Ishikawa (cell line): ENCODE data around the gene BHLHE41.

Experiments
- CEBPB ChIP-seq: IDR thresholded peaks from 2 replicates; pipeline ENCODE4 v1.6.1; 2012
- CREB1 ChIP-seq: IDR thresholded peaks from 2 replicates; pipeline ENCODE4 v1.6.1; 2012; ENCODE audit warnings: low read depth
- EGR1 ChIP-seq: IDR thresholded peaks from 2 replicates; pipeline ENCODE4 v1.6.1; 2012
- EP300 ChIP-seq: IDR thresholded peaks from 2 replicates; pipeline ENCODE4 v1.6.1; 2012; ENCODE audit warnings: borderline replicate concordance
- FOXM1 ChIP-seq: IDR thresholded peaks from 2 replicates; pipeline ENCODE4 v1.6.1; 2012; ENCODE audit warnings: low read depth, borderline replicate concordance
- NFIC ChIP-seq: IDR thresholded peaks from 2 replicates; pipeline ENCODE4 v1.6.1; 2012
- RAD21 ChIP-seq: IDR thresholded peaks from 2 replicates; pipeline ENCODE4 v1.6.1; 2012; ENCODE audit warnings: low read depth
- TAF1 ChIP-seq: IDR thresholded peaks from 2 replicates; pipeline ENCODE4 v1.6.1; 2012; ENCODE audit warnings: low read depth, mild to moderate bottlenecking
- TCF12 ChIP-seq: IDR thresholded peaks from 2 replicates; pipeline ENCODE4 v1.6.1; 2012; ENCODE audit warnings: low read depth
- TEAD4 ChIP-seq: IDR thresholded peaks from 2 replicates; pipeline ENCODE4 v1.6.1; 2012
- YY1 ChIP-seq: IDR thresholded peaks from 2 replicates; pipeline ENCODE4 v1.6.1; 2012; ENCODE audit warnings: low read depth
- ZBTB7A ChIP-seq: IDR thresholded peaks from 2 replicates; pipeline ENCODE4 v1.6.1; 2012; ENCODE audit warnings: low read depth
- TF ChIP-seq, protein P1 (sequence below): IDR thresholded peaks from 2 replicates; pipeline ENCODE4 v1.6.1; 2012; ENCODE audit warnings: low read depth, mild to moderate bottlenecking
- TF ChIP-seq, protein P2 (sequence below): IDR thresholded peaks from 2 replicates; pipeline ENCODE4 v1.6.1; 2012
- TF ChIP-seq, protein P3 (sequence below): IDR thresholded peaks from 2 replicates; pipeline ENCODE4 v1.6.1; 2012

The BHLHE41 gene

DNA sequence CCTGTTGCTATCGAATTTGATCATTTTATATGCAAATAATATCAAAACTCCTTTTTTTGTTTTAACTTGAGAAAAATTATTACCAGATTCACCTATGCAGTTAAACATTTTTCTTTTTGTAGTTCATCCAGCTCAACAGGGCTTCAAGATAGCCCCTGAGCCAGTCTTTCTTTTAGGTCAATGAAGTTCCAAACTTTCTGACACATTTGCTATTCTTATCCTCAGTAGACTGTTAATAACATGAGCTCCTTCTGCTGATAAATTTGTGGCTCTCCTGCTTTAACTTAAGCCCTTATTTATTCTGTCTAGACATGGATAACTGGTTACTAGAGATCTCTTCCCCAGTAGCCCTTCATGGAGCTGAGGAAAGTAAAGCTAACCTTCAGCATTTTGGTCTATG, 37.3 kb upstream of the BHLHE41 start:
- no peak for TF ChIP-seq CREB1
- TF ChIP-seq FOXM1, result no peak
- no peak for TF ChIP-seq NFIC
- no peak for TF ChIP-seq RAD21
- no peak for TF ChIP-seq YY1
- TF ChIP-seq ZBTB7A, result no peak
- TF ChIP-seq, protein P1, sequence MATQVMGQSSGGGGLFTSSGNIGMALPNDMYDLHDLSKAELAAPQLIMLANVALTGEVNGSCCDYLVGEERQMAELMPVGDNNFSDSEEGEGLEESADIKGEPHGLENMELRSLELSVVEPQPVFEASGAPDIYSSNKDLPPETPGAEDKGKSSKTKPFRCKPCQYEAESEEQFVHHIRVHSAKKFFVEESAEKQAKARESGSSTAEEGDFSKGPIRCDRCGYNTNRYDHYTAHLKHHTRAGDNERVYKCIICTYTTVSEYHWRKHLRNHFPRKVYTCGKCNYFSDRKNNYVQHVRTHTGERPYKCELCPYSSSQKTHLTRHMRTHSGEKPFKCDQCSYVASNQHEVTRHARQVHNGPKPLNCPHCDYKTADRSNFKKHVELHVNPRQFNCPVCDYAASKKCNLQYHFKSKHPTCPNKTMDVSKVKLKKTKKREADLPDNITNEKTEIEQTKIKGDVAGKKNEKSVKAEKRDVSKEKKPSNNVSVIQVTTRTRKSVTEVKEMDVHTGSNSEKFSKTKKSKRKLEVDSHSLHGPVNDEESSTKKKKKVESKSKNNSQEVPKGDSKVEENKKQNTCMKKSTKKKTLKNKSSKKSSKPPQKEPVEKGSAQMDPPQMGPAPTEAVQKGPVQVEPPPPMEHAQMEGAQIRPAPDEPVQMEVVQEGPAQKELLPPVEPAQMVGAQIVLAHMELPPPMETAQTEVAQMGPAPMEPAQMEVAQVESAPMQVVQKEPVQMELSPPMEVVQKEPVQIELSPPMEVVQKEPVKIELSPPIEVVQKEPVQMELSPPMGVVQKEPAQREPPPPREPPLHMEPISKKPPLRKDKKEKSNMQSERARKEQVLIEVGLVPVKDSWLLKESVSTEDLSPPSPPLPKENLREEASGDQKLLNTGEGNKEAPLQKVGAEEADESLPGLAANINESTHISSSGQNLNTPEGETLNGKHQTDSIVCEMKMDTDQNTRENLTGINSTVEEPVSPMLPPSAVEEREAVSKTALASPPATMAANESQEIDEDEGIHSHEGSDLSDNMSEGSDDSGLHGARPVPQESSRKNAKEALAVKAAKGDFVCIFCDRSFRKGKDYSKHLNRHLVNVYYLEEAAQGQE, result no peak
- no peak for TF ChIP-seq EGR1
- TF ChIP-seq, protein P2, sequence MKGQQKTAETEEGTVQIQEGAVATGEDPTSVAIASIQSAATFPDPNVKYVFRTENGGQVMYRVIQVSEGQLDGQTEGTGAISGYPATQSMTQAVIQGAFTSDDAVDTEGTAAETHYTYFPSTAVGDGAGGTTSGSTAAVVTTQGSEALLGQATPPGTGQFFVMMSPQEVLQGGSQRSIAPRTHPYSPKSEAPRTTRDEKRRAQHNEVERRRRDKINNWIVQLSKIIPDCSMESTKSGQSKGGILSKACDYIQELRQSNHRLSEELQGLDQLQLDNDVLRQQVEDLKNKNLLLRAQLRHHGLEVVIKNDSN, result no peak
- TF ChIP-seq CEBPB, result no peak
- TF ChIP-seq EP300, result no peak
- TF ChIP-seq, protein P3, sequence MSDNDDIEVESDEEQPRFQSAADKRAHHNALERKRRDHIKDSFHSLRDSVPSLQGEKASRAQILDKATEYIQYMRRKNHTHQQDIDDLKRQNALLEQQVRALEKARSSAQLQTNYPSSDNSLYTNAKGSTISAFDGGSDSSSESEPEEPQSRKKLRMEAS, result no peak
- TF ChIP-seq TCF12, result no peak
- TF ChIP-seq TEAD4, result no peak
- no peak for TF ChIP-seq TAF1

DNA sequence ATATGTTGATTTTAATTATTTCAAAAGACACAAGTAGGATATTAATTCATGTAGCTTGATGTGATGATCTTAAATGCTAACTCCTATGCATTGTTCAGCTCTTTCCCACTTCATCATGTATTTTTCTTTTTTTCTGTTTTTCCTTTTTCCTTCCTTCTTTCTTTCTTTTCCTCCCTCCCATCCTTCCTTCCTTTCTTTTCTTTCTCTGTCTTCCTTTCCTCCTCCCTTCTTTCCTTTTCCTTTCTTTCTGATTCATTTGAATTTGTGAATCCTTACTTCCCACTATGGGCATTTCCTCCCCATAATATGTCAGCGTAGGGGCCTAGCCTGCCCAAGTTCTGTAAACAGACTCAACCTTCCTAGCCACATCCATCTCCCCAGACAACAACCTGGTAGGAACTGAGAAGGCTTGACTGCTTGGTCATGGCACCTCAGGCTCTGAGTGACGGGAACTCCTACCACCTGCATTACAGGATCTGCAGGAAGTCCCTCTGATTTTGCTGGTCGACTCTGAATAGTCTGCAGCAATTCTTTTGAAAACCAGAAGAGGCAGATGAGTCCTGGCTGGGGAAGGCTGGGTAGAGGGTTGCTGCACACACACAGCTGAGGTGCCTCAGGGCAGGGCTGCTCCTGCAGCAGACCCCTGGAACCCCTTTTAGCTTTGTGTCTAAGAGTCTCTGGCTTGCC, 33.4 kb upstream of the BHLHE41 start:
- no peak for TF ChIP-seq TEAD4
- TF ChIP-seq ZBTB7A, result no peak
- no peak for TF ChIP-seq EGR1
- no peak for TF ChIP-seq CEBPB
- TF ChIP-seq YY1, result no peak
- no peak for TF ChIP-seq CREB1
- no peak for TF ChIP-seq TAF1
- no peak for TF ChIP-seq RAD21
- no peak for TF ChIP-seq NFIC
- TF ChIP-seq, protein P1, result no peak
- TF ChIP-seq EP300, result no peak
- TF ChIP-seq TCF12, result no peak

DNA sequence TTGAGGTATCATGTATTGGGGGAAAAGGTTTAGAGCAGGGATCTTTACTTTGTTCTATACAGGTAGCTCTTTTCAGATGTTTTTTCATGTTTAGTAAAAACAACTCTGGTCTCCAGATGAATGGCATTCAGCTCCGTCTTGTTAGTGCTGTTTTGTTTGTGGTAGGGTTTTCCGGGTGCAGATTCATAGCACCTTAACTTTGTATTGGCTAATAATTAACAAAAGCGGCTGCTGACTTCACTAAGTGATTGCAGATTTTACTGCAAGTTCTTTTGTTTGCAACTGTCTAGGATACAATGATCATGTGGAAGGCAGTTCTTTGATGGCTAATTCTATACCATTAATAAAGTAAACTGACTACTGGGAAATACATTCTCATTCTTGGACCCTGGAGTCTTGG, 32.2 kb upstream of the BHLHE41 start:
- TF ChIP-seq, protein P1, result no peak

DNA sequence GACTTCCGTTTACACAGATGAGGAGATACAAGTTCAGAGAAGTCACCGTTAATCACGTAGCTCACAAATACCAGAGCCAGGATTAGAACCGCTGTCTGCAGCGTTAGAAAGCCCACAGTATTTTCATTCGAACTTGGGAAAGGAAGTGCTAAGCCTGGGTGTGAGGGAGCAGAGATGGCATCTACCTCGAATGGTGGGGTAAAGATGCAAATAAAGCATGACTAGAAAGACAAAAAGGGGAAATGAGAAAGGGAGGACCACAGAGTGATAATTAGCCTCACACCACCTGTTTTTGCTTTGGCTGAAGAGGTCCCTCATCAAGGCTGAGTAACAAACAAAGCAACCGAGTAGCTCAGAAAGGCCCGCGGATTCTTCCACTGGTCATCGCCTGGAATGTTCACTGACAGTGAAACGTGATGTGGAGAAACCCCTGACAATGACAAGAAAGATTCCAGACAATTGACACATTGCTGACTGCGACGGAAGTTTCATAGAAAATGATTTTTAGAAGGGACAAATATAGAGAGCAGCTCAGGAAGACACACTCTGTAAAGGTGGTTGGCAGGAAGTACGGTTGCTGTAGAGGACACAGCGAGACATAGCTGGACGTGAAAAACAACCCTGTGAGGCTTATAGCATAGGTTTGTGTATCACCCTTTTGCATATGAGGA, 31.5 kb upstream of the BHLHE41 start:
- TF ChIP-seq TCF12 (no peak), CREB1 (no peak), YY1 (no peak), EP300 (no peak), EGR1 (no peak), TEAD4 (no peak), CEBPB (no peak), NFIC (no peak), TAF1 (no peak), ZBTB7A (no peak), RAD21 (no peak), FOXM1 (no peak)
- TF ChIP-seq, protein P2, result no peak
- TF ChIP-seq, protein P1, result no peak
- TF ChIP-seq, protein P3, result no peak
